Adrenal gland (tissue), 12 donors: Measurements from ENCODE around the gene SIX5. TPM values are rescaled to one million over a fixed set of nuclear protein-coding genes. Genes with fewer than 3 reads are reported as not detected.

Source experiments
- DNase-seq, 7 donors: peaks; one replicate each; pipeline ENCODE4 v3.0.0-alpha.2; 2019 to 2020
- H3K27ac ChIP-seq, 5 donors: fragments of 200-600 bp; sonication (generic) in 4 of 5; 1 replicate in 3 of 5; 2 replicates in 2 of 5; pipeline versions ENCODE4 v1.5.1 to v1.8.0; 2016 to 2020; ENCODE audit warnings: mild to moderate bottlenecking in 1 of 5
- H3K27me3 ChIP-seq: fragments of 200-600 bp; 2 replicates; pipeline ENCODE4 v1.8.0; 2021
- H3K36me3 ChIP-seq, 2 donors: fragments of 200-600 bp; replicated peaks in 1 of 2; 1 replicate in 1 of 2; 2 replicates in 1 of 2; pipeline versions ENCODE4 v1.5.1 to v1.8.0; 2018 to 2022
- H3K4me1 ChIP-seq, 2 donors: fragments of 200-600 bp; replicated peaks in 1 of 2; 1 replicate in 1 of 2; 2 replicates in 1 of 2; pipeline versions ENCODE4 v1.5.1 to v1.8.0; 2018 to 2021
- H3K4me3 ChIP-seq, 4 donors: fragments of 200-600 bp; sonication (generic) in 3 of 4; one replicate each; pipeline ENCODE4 v1.5.1; 2016 to 2018
- H3K9me3 ChIP-seq, 3 donors: fragments of 200-600 bp; sonication (generic) in 1 of 3; replicated peaks in 1 of 3; 1 replicate in 2 of 3; 2 replicates in 1 of 3; pipeline versions ENCODE4 v1.5.1 to v1.8.0; 2016 to 2021
- POLR2A ChIP-seq, 2 donors: fragments of 450-650 bp; IDR thresholded peaks; one replicate each; pipeline ENCODE4 v1.6.1; 2017; ENCODE audit warnings: antibody characterized with exemption in 2 of 2, mild to moderate bottlenecking in 2 of 2, moderate library complexity in 1 of 2
- WGBS, 4 donors: extraction: QIAGEN DNeasy Blood & Tissue Kit in 2 of 4; methylation state at CpG; one replicate each; pipeline versions ENCODE4 v1.1.5 to v1.1.7; 2013 to 2017; 5-methylcytosine and 5-hydroxymethylcytosine counted together
- intact Hi-C, 2 donors: fragments of 100-400 bp; cut with DNase I; formaldehyde crosslinking; loops; one replicate each; pipeline versions ENCODE4 v1.14.1 to v1.15.0; 2022 to 2023
- polyA plus RNA-seq, 3 donors: library from polyadenylated mRNA; stranded (reverse); fragments of 200-250 nt in 2 of 3; fragments of 350-450 nt in 1 of 3; fragmentation: Illumina TruSeq in 1 of 3; extraction: RNeasy Lipid Tissue Mini Kit (QIAGEN cat#74804) in 1 of 3; gene quantifications; one replicate each; pipeline ENCODE4 v1.2.3, GENCODE V29; 2013 to 2014
- total RNA-seq, 9 donors: library from RNA; depleted of rRNA in 4 of 9; stranded (reverse); fragments of >200 nt in 4 of 9; fragments of 120-200 nt in 1 of 9; fragmentation: NEBNext Ultra II Directional in 1 of 9; extraction: Animal tissue kit (Norgen Biotek cat#: 25700) in 1 of 9; gene quantifications; one replicate each; pipeline versions ENCODE4 v1.1.0 to v1.2.4, GENCODE V29; 2013 to 2023
- TF ChIP-seq, protein P1 (sequence below), 6 experiments: fragments of 450-650 bp in 4 of 6; fragments of 200-600 bp in 2 of 6; sonication (generic) in 1 of 6; IDR thresholded peaks; 1 replicate in 5 of 6; 2 replicates in 1 of 6; pipeline versions ENCODE4 v1.5.1 to v1.8.0; 2016 to 2021; ENCODE audit warnings: antibody characterized with exemption in 6 of 6, mild to moderate bottlenecking in 2 of 6, moderate library complexity in 1 of 6
- donor health status: healthy with polysubstance abuse.
- donor health status: Bipolar disorder and iron deficiency.
- donor health status: DM: yes; HTN: yes; CAD: no.
- donor health status: DM: no; HTN: no; CAD: no.
- donor health status: DM: no; HTN: no; CAD: no.
- donor health status: DM: yes; HTN: yes; CAD: no.

SIX5 gene
- total and polyA plus RNA-seq, 12 donors, result 6.2 to 69.1 (median 27.1) TPM

DNA sequence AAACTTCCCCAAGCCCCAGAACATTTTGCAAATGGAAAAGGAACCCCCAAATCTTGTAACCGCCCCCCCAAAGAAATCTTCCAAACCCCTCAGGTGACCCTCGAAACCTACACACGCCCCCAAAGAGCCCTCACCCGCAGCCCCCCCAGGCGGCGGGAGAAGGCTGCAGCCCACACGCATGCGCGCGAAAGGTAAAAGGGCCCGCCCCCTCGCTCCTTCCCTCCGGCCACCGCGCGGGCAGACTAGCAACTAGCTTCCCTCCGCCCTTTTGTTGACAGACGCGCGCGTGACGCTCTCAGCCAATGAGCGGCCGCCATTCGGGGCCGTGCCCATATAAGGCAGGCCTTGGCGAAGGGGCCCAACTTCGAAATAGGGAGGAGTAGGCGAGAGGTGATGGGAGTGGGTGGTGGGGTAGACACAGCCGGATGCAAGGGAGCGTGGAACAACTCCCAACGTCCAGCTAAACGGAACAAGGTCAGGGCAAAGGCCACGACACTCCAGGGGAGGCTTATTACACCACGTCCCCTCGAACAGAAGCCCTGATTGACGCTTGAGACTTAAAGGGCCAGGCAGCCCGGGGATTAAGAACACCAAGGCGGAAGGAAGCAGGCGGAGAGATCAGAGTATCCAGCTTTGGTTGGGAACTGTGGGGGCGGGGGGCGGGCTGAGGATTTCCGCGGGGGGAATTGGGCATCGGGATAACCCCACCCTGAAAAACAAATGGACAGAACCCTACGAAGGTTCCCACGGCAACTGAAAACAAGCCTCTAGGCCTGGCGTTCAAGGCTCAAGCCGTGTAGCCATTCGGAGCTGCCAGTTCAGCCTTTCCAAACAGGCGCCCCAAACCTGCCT, 51.7 kb downstream of the SIX5 start:
- Histone ChIP-seq H3K4me3 (peak overlapping the region in 3 of 4 donors; percentile 45 to 65 (median 57)), H3K4me1 (peaks cover 15 to 16% of the 10 kb centered on the region in 2 donors), H3K9me3 (no peaks in the 10 kb centered on the region), H3K36me3 (peaks cover 0 to 6% of the 10 kb centered on the region in 2 donors), H3K27ac (peak overlapping the region; percentile 78 to 95 (median 88)), H3K27me3 (no peaks in the 10 kb centered on the region)
- peak; percentile 98 to 100 (median 99) for DNase-seq
- intact Hi-C loops, result no loop called here
- 0 to 1% (median 1%) methylated on average over 27 to 51 of the region's 51 CpGs for WGBS, 4 donors
- TF ChIP-seq POLR2A (IDR thresholded peaks at IDR 0.05), result peak in 1 of 2 donors; percentile 74
- TF ChIP-seq, protein P1, sequence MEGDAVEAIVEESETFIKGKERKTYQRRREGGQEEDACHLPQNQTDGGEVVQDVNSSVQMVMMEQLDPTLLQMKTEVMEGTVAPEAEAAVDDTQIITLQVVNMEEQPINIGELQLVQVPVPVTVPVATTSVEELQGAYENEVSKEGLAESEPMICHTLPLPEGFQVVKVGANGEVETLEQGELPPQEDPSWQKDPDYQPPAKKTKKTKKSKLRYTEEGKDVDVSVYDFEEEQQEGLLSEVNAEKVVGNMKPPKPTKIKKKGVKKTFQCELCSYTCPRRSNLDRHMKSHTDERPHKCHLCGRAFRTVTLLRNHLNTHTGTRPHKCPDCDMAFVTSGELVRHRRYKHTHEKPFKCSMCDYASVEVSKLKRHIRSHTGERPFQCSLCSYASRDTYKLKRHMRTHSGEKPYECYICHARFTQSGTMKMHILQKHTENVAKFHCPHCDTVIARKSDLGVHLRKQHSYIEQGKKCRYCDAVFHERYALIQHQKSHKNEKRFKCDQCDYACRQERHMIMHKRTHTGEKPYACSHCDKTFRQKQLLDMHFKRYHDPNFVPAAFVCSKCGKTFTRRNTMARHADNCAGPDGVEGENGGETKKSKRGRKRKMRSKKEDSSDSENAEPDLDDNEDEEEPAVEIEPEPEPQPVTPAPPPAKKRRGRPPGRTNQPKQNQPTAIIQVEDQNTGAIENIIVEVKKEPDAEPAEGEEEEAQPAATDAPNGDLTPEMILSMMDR (IDR thresholded peaks at IDR 0.05), result peak in 1 of 6 experiments; percentile 24

DNA sequence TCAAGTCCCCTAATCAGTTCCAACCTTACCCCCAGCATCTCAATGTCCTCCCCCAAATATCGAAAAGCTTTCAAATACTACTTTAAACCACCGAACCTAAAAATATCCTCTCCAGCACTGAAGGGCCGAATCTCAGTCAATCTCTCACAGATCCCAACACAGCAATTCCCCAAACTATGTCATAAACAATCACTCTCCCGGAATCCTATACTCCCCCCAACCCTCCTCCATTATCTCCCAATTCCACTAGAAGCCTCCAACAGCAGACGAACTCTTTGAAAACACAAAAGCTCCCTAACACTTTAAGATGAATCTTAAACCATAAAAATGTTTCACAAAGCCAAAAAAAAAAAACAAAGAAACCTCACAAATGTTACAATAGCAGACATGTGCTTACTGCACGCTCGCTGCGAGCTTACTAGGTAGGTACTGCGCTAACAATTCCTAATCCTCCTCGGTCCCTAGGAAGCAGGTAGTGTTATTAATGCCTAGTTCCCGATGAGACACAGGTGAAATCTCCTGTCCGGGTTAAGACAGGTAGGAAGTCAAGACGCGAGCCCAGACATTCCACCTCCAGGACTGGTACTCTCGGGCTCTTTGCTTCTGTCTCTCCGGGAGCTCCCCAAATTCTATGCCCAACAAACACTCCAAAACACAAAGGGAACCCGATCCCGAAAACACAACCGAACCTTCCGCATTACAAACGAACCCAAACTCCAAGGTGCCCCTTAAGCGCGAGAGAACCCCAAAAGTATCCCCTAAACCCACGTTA, 52.5 kb downstream of the SIX5 start:
- Histone ChIP-seq H3K27ac (peak overlapping the region; percentile 38 to 95 (median 62)), H3K27me3 (no peaks in the 10 kb centered on the region), H3K36me3 (peaks cover 0 to 14% of the 10 kb centered on the region in 2 donors), H3K4me3 (peak overlapping the region in 3 of 4 donors; percentile 45 to 65 (median 57)), H3K4me1 (peaks cover 20 to 21% of the 10 kb centered on the region in 2 donors), H3K9me3 (no peaks in the 10 kb centered on the region)
- DNase-seq, result peak in 1 of 7 donors; percentile 18
- 2 to 3% (median 2%) methylated on average over 22 to 24 of the region's 24 CpGs for WGBS, 4 donors
- TF ChIP-seq POLR2A (IDR thresholded peaks at IDR 0.05), result peak in 1 of 2 donors; percentile 5
- TF ChIP-seq, protein P1 (IDR thresholded peaks at IDR 0.05), result no peak
- intact Hi-C loops, result no loop called here

DNA sequence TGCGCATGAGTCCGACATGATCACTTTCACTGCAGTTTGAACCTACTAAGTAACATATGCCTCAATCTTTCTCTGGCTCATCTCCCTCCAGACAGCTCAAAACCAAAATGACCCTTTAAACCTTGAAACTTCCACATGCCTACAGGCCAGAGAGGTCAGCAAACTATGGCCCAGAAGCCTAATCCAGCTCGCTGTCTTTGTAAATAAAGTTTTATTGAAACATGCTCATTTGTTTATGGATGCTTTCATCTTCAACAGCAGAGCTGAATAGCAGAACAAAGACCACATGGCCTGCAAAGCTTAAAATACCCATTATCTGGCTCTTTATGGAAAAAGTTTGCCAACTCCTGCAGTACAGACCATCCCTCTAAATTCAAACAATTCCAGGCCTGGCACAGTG, 53.9 kb downstream of the SIX5 start:
- peaks cover 20 to 21% of the 10 kb centered on the region in 2 donors for H3K4me1 ChIP-seq
- no peak overlapping the region for H3K27ac ChIP-seq
- 94 to 98% (median 96%) methylated on average over 3 of the region's 3 CpGs for WGBS, 4 donors
- DNase-seq, result no peak
- H3K9me3 ChIP-seq, result no peaks in the 10 kb centered on the region
- TF ChIP-seq, protein P1 (IDR thresholded peaks at IDR 0.05), result no peak
- TF ChIP-seq POLR2A (IDR thresholded peaks at IDR 0.05), result no peak
- no peak overlapping the region for H3K4me3 ChIP-seq
- H3K36me3 ChIP-seq, result peaks cover 0 to 15% of the 10 kb centered on the region in 2 donors
- no peaks in the 10 kb centered on the region for H3K27me3 ChIP-seq
- intact Hi-C loops, result no loop called here

Other genes with a start within 250 kb of the SIX5 start
- gene OPA3, start 184.4 kb downstream of the SIX5 start, total RNA-seq, result 10 to 100 TPM in 7 of 9 donors, 1 to 10 TPM in 2; 6.5 to 34.1 (median 17.4) TPM
- 10 to 100 TPM in 1 of 3 donors, 1 to 10 TPM in 2; 4.3 to 19.7 (median 7.3) TPM for gene OPA3, start 184.4 kb downstream of the SIX5 start, polyA plus RNA-seq
- gene GPR4, start 167.0 kb downstream of the SIX5 start, total RNA-seq, result 1 to 10 TPM in 8 of 9 donors, under 1 TPM in 1; 0.55 to 7.8 (median 3.5) TPM
- gene GPR4, start 167.0 kb downstream of the SIX5 start, polyA plus RNA-seq, result 10 to 100 TPM in 1 of 3 donors, 1 to 10 TPM in 2; 7.6 to 11.3 (median 9.6) TPM
- 100 to 1,000 TPM in 4 of 9 donors, 10 to 100 TPM in 5; 20.7 to 139 (median 93.2) TPM for gene EML2, start 129.9 kb downstream of the SIX5 start, total RNA-seq
- gene EML2, start 129.9 kb downstream of the SIX5 start, polyA plus RNA-seq, result 10 to 100 TPM; 22.8 to 88.9 (median 78.9) TPM
- gene GIPR, start 101.0 kb downstream of the SIX5 start, total RNA-seq, result 1 to 10 TPM in 1 of 9 donors, under 1 TPM in 5, not detected in 3; 0.28 to 1.3 (median 0.70) TPM
- 1 to 10 TPM in 1 of 3 donors, under 1 TPM in 1, not detected in 1; 0.80 to 1.8 TPM for gene GIPR, start 101.0 kb downstream of the SIX5 start, polyA plus RNA-seq
- 100 to 1,000 TPM; 179 to 473 (median 318) TPM for gene SNRPD2, start 77.3 kb downstream of the SIX5 start, total RNA-seq
- 100 to 1,000 TPM; 233 to 440 (median 329) TPM for gene SNRPD2, start 77.3 kb downstream of the SIX5 start, polyA plus RNA-seq
- 10 to 100 TPM in 4 of 9 donors, 1 to 10 TPM in 5; 2.8 to 14.4 (median 9.8) TPM for gene QPCTL, start 76.6 kb downstream of the SIX5 start, total RNA-seq
- gene QPCTL, start 76.6 kb downstream of the SIX5 start, polyA plus RNA-seq, result 10 to 100 TPM in 2 of 3 donors, 1 to 10 TPM in 1; 5.2 to 17.2 (median 14.1) TPM
- gene FBXO46, start 38.4 kb downstream of the SIX5 start, total RNA-seq, result 10 to 100 TPM in 7 of 9 donors, 1 to 10 TPM in 2; 5.2 to 25.6 (median 11.6) TPM
- gene FBXO46, start 38.4 kb downstream of the SIX5 start, polyA plus RNA-seq, result 10 to 100 TPM in 1 of 3 donors, 1 to 10 TPM in 2; 3.2 to 19.5 (median 9.1) TPM
- under 1 TPM in 1 of 9 donors, not detected in 8; 0.06 TPM for gene MEIOSIN, start 35.8 kb downstream of the SIX5 start, total RNA-seq
- under 1 TPM in 2 of 3 donors, not detected in 1; 0.03 to 0.05 TPM for gene MEIOSIN, start 35.8 kb downstream of the SIX5 start, polyA plus RNA-seq
- gene DMPK, start 13.2 kb upstream of the SIX5 start, total RNA-seq, result 100 to 1,000 TPM in 6 of 9 donors, 10 to 100 TPM in 3; 89.1 to 197 (median 121) TPM
- 100 to 1,000 TPM in 2 of 3 donors, 10 to 100 TPM in 1; 76.8 to 748 (median 185) TPM for gene DMPK, start 13.2 kb upstream of the SIX5 start, polyA plus RNA-seq
- gene DMWD, start 23.6 kb upstream of the SIX5 start, total RNA-seq, result 10 to 100 TPM; 13.2 to 59.5 (median 35.5) TPM
- 10 to 100 TPM; 14.2 to 91.5 (median 16.7) TPM for gene DMWD, start 23.6 kb upstream of the SIX5 start, polyA plus RNA-seq
- gene RSPH6A, start 46.1 kb upstream of the SIX5 start, total RNA-seq, result under 1 TPM in 3 of 9 donors, not detected in 6; 0.06 to 0.17 (median 0.14) TPM
- under 1 TPM in 1 of 3 donors, not detected in 2; 0.24 TPM for gene RSPH6A, start 46.1 kb upstream of the SIX5 start, polyA plus RNA-seq
- 10 to 100 TPM; 32.2 to 64.8 (median 46.5) TPM for gene SYMPK, start 93.9 kb upstream of the SIX5 start, total RNA-seq
- gene SYMPK, start 93.9 kb upstream of the SIX5 start, polyA plus RNA-seq, result 100 to 1,000 TPM in 2 of 3 donors, 10 to 100 TPM in 1; 44.5 to 313 (median 127) TPM
- under 1 TPM in 1 of 9 donors, not detected in 8; 0.94 TPM for gene FOXA3, start 95.1 kb upstream of the SIX5 start, total RNA-seq
- gene FOXA3, start 95.1 kb upstream of the SIX5 start, polyA plus RNA-seq, result under 1 TPM in 1 of 3 donors, not detected in 2; 0.03 TPM
- 10 to 100 TPM; 18.3 to 57.0 (median 37.6) TPM for gene IRF2BP1, start 116.9 kb upstream of the SIX5 start, total RNA-seq
- 10 to 100 TPM in 2 of 3 donors, 1 to 10 TPM in 1; 3.8 to 23.0 (median 18.3) TPM for gene IRF2BP1, start 116.9 kb upstream of the SIX5 start, polyA plus RNA-seq
- gene MYPOP, start 133.4 kb upstream of the SIX5 start, total RNA-seq, result 10 to 100 TPM in 1 of 9 donors, 1 to 10 TPM in 8; 2.1 to 14.3 (median 7.2) TPM
- 10 to 100 TPM in 1 of 3 donors, 1 to 10 TPM in 2; 5.4 to 10.1 (median 6.6) TPM for gene MYPOP, start 133.4 kb upstream of the SIX5 start, polyA plus RNA-seq
- gene NANOS2, start 145.5 kb upstream of the SIX5 start, total RNA-seq, result not detected
- gene NANOS2, start 145.5 kb upstream of the SIX5 start, polyA plus RNA-seq, result not detected
- gene NOVA2, start 204.6 kb upstream of the SIX5 start, total RNA-seq, result 1 to 10 TPM in 6 of 9 donors, under 1 TPM in 3; 0.54 to 6.7 (median 2.2) TPM
- 10 to 100 TPM in 1 of 3 donors, 1 to 10 TPM in 2; 2.2 to 10.8 (median 2.5) TPM for gene NOVA2, start 204.6 kb upstream of the SIX5 start, polyA plus RNA-seq
- gene CCDC61, start 226.2 kb upstream of the SIX5 start, total RNA-seq, result 10 to 100 TPM in 6 of 9 donors, 1 to 10 TPM in 3; 3.3 to 29.6 (median 14.0) TPM
- 10 to 100 TPM in 2 of 3 donors, 1 to 10 TPM in 1; 2.8 to 45.9 (median 24.3) TPM for gene CCDC61, start 226.2 kb upstream of the SIX5 start, polyA plus RNA-seq